Astrocyte of the cerebellum (primary cell): ENCODE results near the gene NUAK2.

ENCODE experiments used
- DNase-seq: peaks from one replicate; pipeline ENCODE4 v3.0.0-alpha.2; 2011; ENCODE audit warnings: low read depth
- H3K4me3 ChIP-seq: 2 replicates; pipeline ENCODE4 v1.5.1; 2011; ENCODE audit warnings: mild to moderate bottlenecking, low read depth, low read length, moderate library complexity
- in situ Hi-C: cut with HindIII; loops from 2 replicates; pipeline ENCODE4 v1.10.0; 2017; ENCODE audit warnings: low sequenced_read_pairs
- TF ChIP-seq, protein P1 (sequence below): IDR thresholded peaks from 2 replicates; pipeline ENCODE4 v1.5.1; 2012; ENCODE audit warnings: low read length, low read depth, moderate library complexity, mild to moderate bottlenecking; ENCODE audit errors: missing control alignments

NUAK2 gene

DNA sequence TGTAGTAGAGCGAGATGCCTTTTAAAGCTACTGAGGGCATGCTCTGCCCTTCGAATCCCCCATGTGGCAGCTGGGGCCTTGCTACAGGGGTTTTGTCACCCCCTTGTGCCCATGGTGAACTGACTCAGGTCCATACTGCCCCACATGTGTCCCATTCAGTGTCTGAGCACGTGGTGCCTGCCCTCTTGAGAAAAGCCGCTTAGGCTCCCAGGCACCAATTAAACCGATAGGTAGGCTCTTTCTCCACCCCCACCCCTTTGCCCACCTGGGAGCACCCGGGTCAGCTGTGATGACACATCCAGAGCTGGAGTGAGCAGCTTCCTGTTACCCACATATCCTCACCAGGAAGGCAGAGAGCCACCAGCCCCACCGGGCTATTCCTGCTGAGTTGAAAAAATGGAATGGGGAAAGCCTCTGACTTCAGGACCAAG, 63.3 kb downstream of the NUAK2 start:
- in situ Hi-C loops: no loop called here
- DNase-seq: no peak
- TF ChIP-seq, protein P1, sequence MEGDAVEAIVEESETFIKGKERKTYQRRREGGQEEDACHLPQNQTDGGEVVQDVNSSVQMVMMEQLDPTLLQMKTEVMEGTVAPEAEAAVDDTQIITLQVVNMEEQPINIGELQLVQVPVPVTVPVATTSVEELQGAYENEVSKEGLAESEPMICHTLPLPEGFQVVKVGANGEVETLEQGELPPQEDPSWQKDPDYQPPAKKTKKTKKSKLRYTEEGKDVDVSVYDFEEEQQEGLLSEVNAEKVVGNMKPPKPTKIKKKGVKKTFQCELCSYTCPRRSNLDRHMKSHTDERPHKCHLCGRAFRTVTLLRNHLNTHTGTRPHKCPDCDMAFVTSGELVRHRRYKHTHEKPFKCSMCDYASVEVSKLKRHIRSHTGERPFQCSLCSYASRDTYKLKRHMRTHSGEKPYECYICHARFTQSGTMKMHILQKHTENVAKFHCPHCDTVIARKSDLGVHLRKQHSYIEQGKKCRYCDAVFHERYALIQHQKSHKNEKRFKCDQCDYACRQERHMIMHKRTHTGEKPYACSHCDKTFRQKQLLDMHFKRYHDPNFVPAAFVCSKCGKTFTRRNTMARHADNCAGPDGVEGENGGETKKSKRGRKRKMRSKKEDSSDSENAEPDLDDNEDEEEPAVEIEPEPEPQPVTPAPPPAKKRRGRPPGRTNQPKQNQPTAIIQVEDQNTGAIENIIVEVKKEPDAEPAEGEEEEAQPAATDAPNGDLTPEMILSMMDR: no peak
- H3K4me3 ChIP-seq: no peak overlapping the region

DNA sequence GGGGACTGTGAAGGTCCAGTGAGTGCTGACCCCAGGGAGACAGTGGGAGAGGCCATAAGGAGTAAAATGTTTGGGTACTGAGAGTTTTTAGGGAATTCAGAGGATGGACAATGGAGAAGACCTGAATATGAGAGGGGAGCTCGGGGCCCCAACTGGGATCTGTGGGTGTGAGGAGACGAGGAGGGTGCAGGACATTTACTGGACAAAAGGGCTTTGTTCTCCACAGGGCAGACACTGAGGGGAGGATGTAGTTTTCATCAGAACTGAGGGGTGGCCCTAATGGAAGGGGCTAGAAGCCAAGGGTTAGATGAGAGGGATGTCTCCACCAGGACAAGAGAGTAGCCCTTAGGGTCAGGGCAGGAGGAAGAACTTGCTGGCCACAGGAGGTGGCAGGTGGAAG, 63.8 kb downstream of the NUAK2 start:
- in situ Hi-C loops: no loop called here
- TF ChIP-seq, protein P1: no peak
- no peak overlapping the region for H3K4me3 ChIP-seq
- DNase-seq: no peak

DNA sequence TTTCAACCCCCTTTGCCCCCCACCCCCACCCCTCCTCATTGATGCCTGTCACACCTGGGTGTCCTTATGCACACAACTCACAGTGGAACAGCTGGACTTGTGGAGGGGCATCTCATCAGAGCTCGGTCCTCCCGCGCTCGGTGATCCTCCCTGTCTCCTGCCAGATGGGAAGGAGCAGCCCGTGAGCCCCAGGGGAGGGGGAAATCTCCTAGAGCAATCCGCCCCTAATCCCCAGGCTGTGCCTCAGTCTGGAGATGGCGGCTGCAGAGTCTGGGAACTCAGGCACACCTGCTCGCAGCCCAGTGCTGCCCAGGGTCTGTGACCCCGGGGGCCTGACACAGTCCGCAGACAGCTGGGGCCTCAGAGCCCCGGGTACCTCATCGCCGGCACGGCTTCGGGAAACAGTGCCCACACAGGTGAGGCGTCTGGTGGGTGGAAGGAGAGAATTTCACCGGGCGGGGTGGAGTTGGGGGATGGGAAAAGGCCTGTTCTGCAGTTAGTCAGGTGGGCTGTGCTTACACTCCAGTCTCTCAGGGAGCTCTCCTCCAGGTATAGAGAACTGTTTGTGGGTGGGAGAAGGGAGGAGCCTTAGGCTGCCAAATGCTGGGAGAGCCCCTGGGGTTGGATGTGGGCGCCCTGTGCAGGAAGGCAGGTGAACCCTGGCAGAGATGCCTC, 64.5 kb downstream of the NUAK2 start:
- TF ChIP-seq, protein P1: no peak
- no peak overlapping the region for H3K4me3 ChIP-seq
- no peak for DNase-seq
- in situ Hi-C loops: no loop called here

DNA sequence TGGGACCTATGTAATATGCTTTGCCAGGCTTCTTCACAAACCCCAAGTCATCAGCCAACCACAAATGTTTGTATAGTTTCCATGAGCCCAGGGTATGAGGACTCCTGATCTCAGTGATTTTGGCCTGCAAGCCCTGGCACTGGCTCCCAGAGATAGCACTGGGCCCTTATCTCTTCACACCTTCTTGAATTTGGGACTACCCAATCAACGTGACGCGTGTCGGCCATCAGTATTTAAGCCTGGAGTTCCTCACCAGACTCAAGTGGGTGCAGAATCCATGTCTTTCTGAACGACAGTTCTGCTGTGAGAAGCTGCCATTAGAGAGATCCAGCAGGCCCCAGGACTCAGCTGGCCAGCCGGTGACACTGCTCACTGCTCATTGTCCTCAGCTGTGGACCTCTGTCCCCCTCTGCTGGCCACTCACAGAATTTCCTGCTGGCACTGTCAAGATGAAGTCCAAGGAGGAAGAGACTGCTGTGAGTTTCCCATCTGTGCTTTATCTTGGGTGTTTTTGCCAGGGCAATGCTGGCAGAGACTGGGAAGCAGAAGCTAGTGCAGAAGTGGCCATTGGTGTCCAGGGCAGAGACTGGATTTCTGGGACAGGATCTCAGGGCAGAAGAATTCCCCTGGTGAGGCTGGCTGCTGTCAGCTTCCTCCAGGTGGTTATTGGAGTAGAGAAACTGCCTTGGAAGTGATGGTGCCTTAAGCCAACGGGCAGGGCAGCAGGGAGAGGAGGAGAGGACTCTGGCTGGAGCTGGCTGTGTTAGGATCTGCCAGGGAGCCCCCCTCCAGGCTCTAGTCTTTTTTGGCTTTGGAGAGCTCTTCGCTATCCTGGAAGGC, 65.4 kb downstream of the NUAK2 start:
- TF ChIP-seq, protein P1: peak; percentile 98
- DNase-seq: peak; percentile 69
- no peak overlapping the region for H3K4me3 ChIP-seq
- in situ Hi-C loops: no loop called here
